VCaP (cell line): ENCODE results near the gene SUN1.

Experiments
- H3K27ac ChIP-seq: fragments of 450-650 bp; 2 replicates; pipeline ENCODE4 v1.5.1; 2017
- TF ChIP-seq, protein P1 (sequence below): fragments of 450-650 bp; conservative IDR thresholded peaks from 2 replicates; pipeline ENCODE4 v1.5.1; 2017; ENCODE audit warnings: mild to moderate bottlenecking, moderate library complexity

The SUN1 gene

DNA sequence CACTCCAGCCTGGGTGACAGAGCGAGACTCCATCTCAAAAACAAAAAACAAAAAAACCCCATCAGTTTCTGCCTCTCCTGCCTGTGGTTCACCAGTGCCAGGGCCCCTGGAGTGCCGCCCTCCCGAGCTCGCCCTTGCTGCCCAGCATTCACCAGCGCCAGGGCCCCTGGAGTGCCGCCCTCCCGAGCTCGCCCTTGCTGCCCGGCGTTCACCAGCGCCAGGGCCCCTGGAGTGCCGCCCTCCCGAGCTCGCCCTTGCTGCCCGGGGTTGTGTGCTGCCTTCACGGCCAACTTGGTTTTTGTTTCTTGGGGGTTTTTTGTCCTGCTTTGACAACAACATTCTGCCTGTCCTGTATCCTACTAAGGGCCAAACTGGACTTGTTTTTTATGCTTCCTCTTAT, 30.8 kb downstream of the SUN1 start:
- no peak overlapping the region for H3K27ac ChIP-seq
- TF ChIP-seq, protein P1, sequence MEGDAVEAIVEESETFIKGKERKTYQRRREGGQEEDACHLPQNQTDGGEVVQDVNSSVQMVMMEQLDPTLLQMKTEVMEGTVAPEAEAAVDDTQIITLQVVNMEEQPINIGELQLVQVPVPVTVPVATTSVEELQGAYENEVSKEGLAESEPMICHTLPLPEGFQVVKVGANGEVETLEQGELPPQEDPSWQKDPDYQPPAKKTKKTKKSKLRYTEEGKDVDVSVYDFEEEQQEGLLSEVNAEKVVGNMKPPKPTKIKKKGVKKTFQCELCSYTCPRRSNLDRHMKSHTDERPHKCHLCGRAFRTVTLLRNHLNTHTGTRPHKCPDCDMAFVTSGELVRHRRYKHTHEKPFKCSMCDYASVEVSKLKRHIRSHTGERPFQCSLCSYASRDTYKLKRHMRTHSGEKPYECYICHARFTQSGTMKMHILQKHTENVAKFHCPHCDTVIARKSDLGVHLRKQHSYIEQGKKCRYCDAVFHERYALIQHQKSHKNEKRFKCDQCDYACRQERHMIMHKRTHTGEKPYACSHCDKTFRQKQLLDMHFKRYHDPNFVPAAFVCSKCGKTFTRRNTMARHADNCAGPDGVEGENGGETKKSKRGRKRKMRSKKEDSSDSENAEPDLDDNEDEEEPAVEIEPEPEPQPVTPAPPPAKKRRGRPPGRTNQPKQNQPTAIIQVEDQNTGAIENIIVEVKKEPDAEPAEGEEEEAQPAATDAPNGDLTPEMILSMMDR, result no peak

DNA sequence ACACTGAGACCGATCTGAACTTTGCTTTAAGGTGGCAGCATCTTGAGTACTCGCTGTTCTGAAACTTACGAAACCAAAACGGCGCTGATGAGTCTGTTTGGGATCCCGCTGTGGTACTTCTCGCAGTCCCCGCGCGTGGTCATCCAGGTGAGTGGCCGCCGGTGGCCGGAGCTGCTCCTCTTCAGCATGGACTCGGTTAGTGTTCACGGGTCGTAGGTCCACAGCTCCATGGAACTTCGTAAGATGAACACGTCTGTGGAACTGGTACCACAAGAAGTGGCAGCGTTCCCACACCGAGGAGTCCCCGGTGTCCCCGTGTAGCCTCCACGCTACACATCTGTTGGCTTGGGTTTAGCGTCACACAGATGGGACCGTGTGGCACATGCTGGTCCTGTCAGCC, 33.6 kb downstream of the SUN1 start:
- H3K27ac ChIP-seq, result peak overlapping the region; percentile 90
- TF ChIP-seq, protein P1, result no peak

DNA sequence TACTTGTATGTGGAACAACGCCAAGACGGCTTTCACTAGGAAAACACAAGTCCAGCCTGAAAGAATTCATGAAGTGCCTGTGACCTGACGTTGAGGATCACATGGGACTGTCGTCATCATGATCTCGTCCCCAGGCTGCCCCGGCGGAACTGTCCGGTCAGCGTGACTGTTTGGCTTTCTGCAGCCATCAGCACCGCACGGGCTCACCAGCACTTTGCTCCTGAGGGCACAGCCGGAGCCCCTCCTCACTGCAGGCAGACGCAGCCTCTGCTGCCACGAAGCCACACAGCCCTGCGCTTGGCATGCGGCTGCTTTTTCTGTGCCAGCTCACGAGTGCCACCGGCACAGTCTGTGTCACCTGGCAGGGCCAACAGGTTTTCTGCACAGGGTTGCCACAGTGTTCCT, 34.7 kb downstream of the SUN1 start:
- TF ChIP-seq, protein P1, result no peak
- H3K27ac ChIP-seq, result peak overlapping the region; percentile 90

DNA sequence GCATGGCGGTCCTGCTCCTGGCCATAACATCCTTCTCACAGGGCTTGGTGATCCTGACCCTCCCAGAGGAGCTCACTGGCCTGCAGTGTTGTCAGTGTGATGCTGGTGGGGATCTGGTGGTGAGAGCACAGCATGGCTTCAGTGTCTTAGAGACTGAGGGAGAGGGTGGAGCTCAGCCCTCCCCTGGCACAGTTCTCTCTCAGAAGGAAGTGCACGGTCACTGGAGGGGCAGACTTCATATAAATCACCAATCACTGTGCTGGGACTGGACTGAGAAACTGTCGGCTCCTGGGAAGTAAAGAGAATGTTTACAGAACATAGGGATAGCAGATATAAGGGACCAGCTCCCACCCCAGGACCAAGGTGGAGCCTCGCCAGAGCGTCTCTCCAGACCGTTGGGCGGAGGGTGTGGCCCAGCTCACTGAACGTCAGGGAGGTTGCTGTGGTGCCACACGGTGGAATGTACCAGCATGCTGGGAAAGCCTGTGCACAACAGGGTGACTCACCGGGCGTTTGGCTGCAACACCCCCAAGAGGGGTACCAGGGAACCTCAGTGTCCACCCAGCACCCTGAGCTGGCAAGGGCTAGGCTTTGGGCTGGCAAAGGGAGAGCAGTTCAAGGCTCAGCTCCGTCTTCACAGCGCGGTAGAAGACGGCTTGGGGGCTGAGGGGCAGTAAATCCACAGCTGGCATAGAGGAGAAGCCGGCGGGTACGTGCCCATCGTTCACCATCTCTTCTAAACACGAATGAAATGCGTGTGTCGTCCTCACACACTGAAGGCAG, 35.3 kb downstream of the SUN1 start:
- TF ChIP-seq, protein P1, result no peak
- H3K27ac ChIP-seq, result peak overlapping the region; percentile 90

DNA sequence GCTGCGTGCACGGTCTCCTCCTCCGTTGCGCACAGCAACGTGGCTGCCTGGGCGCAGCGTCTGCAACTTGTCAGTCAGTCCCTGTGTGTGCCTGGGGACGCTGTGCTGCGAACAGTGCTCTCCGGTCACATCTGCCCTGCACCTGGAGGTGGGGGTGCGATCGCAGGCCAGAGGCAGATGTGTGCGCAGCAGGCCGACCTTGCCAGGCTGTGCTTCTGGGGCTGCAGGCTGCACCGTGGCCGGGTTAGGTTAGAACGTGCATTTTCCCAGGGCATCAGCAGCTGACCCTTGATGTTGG, 35.9 kb downstream of the SUN1 start:
- TF ChIP-seq, protein P1, result no peak
- peak overlapping the region; percentile 90 for H3K27ac ChIP-seq

DNA sequence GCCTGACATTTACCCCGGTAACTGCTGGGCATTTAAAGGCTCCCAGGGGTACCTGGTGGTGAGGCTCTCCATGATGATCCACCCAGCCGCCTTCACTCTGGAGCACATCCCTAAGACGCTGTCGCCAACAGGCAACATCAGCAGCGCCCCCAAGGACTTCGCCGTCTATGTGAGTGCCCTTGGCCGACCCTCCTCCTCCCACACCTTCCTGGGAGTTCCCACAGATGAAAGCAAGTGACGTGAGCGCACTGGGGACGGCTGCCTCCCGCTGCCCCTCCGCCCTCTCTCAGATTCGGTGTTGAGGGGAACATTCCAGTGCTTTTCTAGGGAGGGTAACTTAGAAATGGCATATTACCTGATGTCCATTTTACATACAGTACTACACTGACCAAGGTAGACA, 37.1 kb downstream of the SUN1 start:
- H3K27ac ChIP-seq, result peak overlapping the region; percentile 70
- TF ChIP-seq, protein P1, result no peak

DNA sequence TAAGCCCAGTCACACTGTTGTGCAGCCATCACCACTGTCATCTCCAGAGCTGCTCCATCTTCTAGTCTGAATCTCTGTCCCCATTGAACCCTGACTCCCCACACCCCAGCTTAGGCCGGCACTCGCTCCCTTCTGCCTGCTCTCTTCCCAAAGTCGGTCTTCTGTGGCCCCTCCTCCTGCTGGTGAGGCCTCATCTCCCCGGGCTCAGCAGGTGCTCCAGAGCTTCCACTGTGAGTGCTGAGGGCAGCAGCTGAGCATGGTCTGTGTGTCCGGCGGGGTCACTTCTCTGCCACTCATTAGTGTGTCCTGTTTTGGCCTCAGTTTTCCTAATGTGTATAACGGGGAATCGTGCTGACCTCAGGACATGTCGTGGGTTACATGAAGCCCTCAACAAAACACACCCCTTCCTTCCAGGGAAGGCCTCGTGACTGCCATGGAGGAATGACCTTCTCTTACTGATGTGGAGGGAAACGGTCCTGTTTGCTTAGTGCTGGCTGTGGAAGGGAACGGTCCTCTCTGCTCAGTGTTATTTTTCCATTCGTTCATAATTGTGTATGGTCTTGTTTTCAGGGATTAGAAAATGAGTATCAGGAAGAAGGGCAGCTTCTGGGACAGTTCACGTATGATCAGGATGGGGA, 39.7 kb downstream of the SUN1 start:
- peak overlapping the region; percentile 74 for H3K27ac ChIP-seq
- TF ChIP-seq, protein P1, result no peak

DNA sequence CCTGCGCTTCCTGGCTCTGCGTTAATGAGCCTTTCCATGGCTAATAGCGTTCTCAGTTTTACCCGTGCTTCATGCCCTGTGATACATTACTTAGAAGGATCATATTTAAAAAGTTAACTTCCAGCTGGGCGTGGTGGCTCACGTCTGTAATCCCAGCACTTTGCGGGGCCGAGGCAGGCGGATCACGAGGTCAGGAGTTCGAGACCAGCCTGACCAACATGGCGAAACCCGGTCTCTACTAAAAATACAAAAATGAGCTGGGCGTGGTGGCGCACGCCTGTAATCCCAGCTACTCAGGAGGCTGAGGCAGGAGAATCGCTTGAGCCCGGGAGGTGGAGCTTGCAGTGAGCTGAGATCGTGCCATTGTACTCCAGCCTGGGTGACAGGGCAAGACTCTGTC, 40.4 kb downstream of the SUN1 start:
- peak overlapping the region; percentile 74 for H3K27ac ChIP-seq
